Pons (tissue), 1 donor: Measurements from ENCODE around the gene PDE6D.
A peak's percentile ranks its signal among the peaks of the same experiment; 100 is the strongest.
"Not testable (repeated sequence)": the region's sequence is repeated elsewhere in the genome, so short reads cannot be mapped to it uniquely, and the experiment has no call there.

Experiments used
- DNase-seq: peaks from one replicate; pipeline ENCODE4 v3.0.0-alpha.2; 2016; ENCODE audit warnings: low spot score

The PDE6D gene

GRCh38 chr2:231769170-231770136 is 11.6 kb downstream of the PDE6D start:
- no peak for DNase-seq

- DNase-seq = no peak
Measured at GRCh38 chr2:231765496-231765929, 15.6 kb downstream of the PDE6D start.

GRCh38 chr2:231764760-231765159 is 16.3 kb downstream of the PDE6D start:
- DNase-seq = peak; percentile 87

DNA sequence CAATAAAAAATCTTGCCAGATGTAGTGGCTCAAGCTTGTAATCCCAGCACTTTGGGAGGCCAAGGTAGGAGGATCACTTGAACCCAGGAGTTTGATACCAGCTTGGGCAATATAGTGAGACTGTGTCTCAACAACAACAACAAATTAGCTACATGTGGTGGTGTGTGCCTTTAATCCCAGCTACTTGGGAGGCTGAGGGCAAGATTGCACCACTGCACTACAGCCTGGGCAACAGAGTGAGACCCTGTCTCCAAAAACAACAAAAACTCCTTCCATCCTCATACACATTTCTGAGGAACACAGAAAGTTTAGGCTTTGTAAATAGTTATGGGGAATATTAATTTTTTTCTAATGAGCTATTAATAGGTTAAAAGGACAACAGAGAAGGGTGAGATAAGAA is 17.0 kb downstream of the PDE6D start:
- DNase-seq = no peak

GRCh38 chr2:231761735-231762134 is 19.3 kb downstream of the PDE6D start:
- no peak for DNase-seq

GRCh38 chr2:231752061-231752460 is 29.0 kb downstream of the PDE6D start:
- DNase-seq = no peak

DNA sequence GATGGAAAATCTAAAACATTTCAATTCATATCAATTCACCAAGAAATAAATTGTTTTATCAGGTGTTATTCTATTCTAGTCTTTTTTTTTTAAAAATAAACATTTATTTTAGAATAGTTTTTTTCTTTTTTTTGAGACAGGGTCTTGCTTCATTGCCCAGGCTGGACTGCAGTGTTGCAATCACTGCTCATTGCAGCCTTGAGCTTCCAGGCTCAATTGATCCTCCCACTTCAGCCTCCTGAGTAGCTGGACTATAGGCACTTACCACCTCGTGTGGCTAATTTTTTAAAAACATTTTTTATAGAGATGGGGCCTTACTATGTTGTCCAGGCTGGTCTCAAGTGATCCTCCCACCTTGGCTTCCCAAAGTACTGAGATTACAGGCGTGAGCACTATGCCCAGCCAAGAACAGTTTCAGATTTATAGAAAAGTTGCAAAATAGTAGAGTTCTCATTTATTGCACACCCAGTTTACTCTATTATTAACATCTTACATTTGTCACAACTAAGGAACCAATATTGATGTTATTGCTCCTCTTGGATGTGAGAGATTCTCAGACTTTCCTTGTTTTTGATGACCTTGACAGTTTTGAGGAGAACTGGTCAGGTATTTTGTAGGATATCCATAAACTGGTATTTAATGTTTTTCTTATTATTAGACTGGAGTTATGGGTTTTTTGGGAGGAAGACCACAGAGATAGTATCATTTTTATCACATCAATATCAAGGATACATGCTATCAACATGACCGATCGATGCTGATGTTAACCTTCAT is 29.9 kb downstream of the PDE6D start:
- no peak for DNase-seq

DNA sequence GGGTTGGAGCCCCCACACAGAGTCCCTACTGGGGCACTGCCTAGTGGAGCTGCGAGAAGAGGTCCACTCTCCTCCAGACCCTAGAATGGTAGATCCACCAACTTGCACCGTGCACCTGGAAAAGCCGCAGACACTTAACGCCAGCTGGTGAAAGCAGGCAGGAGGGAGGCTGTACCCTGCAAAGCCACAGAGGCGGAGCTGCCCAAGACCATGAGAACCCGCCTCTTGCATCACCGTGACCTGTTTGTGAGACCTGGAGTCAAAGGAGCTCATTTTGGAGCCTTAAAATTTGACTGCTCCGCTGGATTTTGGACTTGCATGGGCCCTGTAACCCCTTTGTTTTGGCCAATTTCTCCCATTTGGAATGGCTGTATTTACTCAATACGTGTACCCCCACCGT is 32.1 kb downstream of the PDE6D start:
- not testable (repeated sequence) for DNase-seq

DNA sequence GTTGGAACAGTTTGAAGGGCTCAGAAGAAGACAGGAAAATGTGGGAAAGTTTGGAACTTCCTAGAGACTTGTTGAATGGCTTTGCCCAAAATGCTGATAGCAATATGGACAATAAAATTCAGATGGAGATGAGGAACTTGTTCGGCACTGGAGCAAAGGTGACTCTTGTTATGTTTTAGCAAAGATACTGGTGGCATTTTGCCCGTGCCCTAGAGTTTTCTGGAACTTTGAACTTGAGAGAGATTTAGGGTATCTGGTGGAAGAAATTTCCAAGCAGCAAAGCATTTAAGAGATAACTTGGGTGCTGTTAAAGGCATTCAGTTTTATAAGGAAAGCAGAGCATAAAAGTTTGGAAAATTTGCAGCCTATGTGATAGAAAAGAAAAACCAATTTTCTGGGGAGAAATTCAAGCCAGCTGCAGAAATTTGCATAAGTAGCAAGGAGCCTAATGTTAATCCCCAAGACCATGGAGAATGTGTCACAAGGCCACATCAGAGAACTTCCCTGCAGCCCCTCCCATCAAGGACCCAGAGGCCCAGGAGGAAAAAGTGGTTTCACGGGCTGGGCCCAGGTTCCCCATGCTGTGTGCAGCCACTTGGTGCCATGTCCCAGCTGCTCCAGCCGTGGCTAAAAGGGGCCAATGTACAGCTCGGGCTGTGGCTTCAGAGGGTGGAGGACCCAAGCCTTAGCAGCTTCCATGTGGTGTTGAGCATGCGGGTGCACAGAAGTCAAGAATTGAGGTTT is 32.8 kb downstream of the PDE6D start:
- DNase-seq = not testable (repeated sequence)

DNA sequence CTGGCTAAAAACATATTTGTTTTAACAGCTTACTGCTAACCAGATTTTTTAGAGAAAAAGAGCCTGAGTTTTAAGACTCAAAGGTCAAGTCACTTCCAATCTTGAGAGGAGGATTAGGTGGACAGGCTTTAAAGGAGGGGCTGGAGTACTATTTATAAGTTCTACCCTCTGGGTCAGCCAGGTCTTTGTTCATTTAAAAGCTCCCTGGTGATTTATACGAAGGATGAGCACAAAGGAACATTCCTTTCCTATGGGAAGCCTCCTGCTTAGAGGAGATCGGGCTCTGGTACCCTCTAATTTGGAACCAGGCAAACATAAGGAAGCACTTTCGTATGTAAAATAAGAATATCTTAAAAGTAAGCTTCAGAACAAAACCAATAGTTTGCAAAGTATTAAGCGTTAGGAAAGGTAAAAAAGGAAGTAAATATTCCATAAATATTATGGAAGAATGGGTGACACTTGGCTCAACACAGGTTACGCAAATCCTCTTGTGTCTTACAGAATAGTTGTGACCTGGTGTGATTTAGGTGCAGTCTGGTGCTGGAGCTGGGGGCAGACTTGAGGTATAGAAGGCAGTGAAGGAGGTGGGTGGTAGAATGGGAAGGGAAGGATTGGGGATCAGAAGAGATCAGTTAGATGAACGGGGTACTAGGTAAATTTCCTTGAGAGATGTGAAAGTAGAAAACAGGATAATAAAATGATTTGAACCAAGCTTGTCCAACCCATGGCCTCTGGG is 35.6 kb downstream of the PDE6D start:
- no peak for DNase-seq

GRCh38 chr2:231743376-231744116 is 37.5 kb downstream of the PDE6D start:
- DNase-seq = no peak

- DNase-seq = no peak
Measured at GRCh38 chr2:231737761-231738160, 43.3 kb downstream of the PDE6D start.

GRCh38 chr2:231732604-231733003 is 48.5 kb downstream of the PDE6D start:
- no peak for DNase-seq

DNA sequence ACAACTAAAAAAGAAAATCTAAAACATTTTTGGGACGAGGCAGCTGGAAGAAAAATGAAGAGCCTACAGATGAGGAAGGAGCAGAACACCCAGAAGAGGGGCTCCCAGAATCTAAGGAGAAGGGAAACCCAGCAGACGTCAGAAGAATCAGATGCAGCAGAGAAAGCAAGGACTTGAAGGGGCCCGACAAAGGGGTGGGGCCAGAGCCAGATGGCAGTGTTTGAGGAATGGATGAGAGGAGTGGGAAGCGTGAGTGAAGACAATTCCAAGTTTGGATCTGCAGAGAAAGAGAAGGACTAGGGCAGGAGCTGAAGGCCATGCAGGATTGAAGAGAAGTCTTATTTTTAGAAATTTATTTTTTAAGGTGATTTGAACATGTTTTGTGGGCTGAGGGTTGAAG is 53.5 kb downstream of the PDE6D start:
- no peak for DNase-seq

DNA sequence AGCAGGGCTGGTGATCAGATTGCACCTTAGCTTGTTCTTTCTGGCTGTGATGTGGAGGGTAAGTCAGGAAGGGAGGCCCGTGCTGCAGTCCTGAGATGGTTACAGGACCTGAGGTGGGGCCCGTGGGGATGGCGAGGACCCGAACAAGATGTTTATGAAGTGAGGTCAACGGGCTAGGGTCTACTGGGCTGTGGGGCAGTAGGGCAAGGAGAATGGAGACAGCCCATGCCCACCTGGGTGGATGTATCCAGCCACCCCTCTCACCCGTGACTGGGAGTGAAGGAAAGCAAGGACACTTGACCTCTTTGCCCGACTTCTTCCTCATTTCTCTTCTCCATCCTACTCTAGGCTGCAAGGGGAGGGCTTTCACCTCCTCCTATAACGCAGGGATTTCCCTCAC is 54.8 kb downstream of the PDE6D start:
- no peak for DNase-seq

- DNase-seq = no peak
Measured at GRCh38 chr2:231725476-231725875, 55.6 kb downstream of the PDE6D start.

DNA sequence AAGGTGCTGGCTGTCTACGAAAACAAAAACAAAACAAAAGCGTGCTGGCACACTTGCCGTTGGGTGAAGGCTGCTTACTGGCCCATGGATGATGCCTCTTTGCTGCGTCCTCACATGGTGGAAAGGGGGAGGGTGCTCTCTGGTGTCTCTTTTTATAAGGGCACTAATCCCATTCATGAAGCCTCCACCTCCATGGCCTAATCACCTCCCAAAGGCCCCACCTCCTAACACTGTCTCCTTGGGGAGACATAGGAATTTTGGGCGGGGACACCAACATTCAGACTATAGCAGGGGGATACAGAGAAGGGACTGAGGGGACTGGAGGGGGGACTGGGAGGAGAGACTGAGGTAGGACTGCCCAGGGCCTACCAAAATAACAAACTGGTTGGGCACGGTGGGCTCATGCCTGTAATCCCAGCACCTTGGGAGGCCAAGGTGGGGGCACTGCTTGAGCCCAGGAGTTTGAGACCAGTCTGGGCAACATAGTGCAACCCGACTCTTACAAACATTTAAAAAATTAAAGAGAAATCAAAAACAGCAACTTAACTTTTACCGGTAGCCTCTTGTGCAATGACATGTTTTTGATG is 58.3 kb downstream of the PDE6D start:
- DNase-seq = no peak

DNA sequence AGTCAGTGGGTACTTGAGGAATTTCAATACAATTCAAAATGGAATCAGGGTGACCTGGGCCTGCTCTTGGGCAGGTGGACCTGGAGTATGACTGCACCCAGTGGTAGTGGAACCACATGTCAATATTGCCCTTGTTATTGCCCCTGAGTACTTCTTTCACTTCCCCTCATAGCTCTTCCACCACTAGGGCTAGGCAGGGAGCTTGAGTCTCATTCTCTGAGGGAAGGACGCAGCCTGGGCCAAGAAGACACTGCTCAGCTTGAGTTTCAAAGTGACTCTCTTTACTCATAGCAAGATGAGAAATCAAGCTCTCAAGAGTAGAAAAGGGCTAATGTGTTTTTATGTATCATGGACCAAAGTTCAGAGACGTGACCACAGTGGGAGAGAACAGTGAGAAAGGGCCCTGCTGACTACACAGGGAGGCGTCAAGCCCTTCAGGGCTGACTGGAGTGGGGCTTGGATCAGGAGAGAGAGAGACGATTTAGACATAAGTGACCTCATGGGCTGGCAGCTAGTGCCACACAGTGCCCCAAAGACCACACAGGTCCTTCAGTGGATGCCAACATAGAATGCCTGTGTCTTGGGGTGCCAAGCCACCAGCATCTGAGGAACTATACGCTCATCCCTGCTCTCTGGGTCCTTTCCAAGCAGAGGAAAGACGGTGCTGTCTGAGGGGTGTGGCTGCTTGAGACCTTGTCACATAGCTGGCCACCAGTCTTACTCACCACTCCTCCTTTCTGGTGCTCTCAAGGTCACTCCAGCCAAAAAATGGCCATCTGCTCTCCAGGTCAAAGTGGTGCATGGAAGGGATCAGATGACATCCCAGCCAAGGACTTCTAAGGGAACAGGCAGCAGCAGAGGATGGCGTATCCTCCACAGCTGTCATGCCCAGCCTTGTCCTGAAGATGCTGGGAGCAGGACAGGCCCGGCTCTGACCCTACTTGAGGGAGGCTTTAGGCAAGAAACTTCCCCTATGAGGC is 59.8 kb downstream of the PDE6D start:
- no peak for DNase-seq

DNA sequence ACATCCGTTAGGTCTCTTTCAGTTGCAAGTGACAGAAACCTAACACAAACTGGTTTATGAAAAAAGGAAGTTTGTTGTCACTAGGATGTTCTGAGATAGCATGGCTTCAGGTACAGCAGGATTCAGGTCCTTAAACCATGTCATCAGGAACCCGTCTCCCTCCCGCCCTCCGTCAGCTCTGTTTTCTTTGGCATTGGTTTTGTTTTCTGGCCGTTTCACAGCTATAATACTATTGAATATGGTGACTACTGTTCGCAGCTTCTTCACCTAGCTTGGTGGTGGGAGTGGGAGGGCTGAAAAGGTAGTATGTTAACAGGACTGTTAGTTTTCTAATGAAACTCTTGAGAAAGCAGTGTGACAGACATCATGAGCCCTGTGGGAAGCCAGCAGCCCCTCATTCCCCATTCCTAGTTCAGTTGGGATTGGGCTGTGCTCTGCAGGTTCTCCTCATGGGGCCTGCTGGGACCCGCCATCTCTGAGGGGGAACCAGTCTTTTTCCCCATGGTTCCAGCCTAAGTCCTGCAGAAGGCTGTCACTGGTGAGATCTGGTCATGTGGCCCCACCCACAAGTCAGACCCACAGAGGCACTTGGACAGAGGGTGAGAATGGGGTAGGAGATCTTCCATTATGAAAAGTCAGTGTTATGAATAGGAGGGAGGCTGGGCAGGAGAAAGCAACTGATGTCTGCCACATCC is 60.6 kb downstream of the PDE6D start:
- DNase-seq = no peak
